H9 (cell line): ENCODE results near the gene CCDC85A. TPM values are rescaled to one million over a fixed set of nuclear protein-coding genes. Genes with fewer than 3 reads are reported as not detected.
"Not testable (repeated sequence)": the region's sequence is repeated elsewhere in the genome, so short reads cannot be mapped to it uniquely, and the experiment has no call there.

Experiments used
- DNase-seq: peaks from one replicate; pipeline ENCODE4 v3.0.0-alpha.2; 2017
- H2AFZ ChIP-seq: one replicate; pipeline ENCODE4 v1.6.1; 2013; ENCODE audit warnings: mild to moderate bottlenecking, low read length, control low read depth, moderate library complexity
- H2AK5ac ChIP-seq: 2 replicates; pipeline ENCODE4 v1.6.1; 2013; ENCODE audit warnings: low read length, control low read depth, mixed read lengths; ENCODE audit not compliant: insufficient read length
- H2BK120ac ChIP-seq: one replicate; pipeline ENCODE4 v1.6.1; 2013; ENCODE audit warnings: low read depth, mild to moderate bottlenecking, low read length, control low read depth, inconsistent platforms; ENCODE audit not compliant: poor library complexity, severe bottlenecking
- H2BK12ac ChIP-seq: 2 replicates; pipeline ENCODE4 v1.6.1; 2013; ENCODE audit warnings: low read length, control low read depth, mixed read lengths, low read depth; ENCODE audit not compliant: insufficient read length
- H2BK15ac ChIP-seq: 2 replicates; pipeline ENCODE4 v1.6.1; 2013; ENCODE audit warnings: low read depth, low read length, control low read depth
- H2BK20ac ChIP-seq: one replicate; pipeline ENCODE4 v1.6.1; 2013; ENCODE audit warnings: low read depth, mild to moderate bottlenecking, low read length, control low read depth, inconsistent platforms; ENCODE audit not compliant: poor library complexity, severe bottlenecking
- H2BK5ac ChIP-seq: 2 replicates; pipeline ENCODE4 v1.6.1; 2013; ENCODE audit warnings: low read length, control low read depth, mixed read lengths; ENCODE audit not compliant: insufficient read length
- H3K14ac ChIP-seq: 2 replicates; pipeline ENCODE4 v1.6.1; 2013; ENCODE audit warnings: low read length, control low read depth; ENCODE audit not compliant: insufficient read depth
- H3K18ac ChIP-seq: 2 replicates; pipeline ENCODE4 v1.6.1; 2013; ENCODE audit warnings: low read depth, mild to moderate bottlenecking, mixed read lengths, low read length, control low read depth; ENCODE audit not compliant: insufficient read length
- H3K23ac ChIP-seq: 2 replicates; pipeline ENCODE4 v1.6.1; 2013; ENCODE audit warnings: low read length, control low read depth, mixed read lengths, low read depth; ENCODE audit not compliant: insufficient read length
- H3K23me2 ChIP-seq: 2 replicates; pipeline ENCODE4 v1.6.1; 2013; ENCODE audit warnings: low read depth, mild to moderate bottlenecking, mixed read lengths, low read length, control low read depth; ENCODE audit not compliant: insufficient read length, poor library complexity, severe bottlenecking
- H3K27ac ChIP-seq: 2 replicates; pipeline ENCODE4 v1.5.1; 2013; ENCODE audit warnings: low read length, control low read depth, mixed read lengths, low read depth; ENCODE audit not compliant: insufficient read length
- H3K27me3 ChIP-seq: 2 replicates; pipeline ENCODE4 v1.6.1; 2013; ENCODE audit warnings: low read length, control low read depth, inconsistent platforms; ENCODE audit not compliant: insufficient read depth
- H3K4ac ChIP-seq: 2 replicates; pipeline ENCODE4 v1.6.1; 2013; ENCODE audit warnings: low read depth, mild to moderate bottlenecking, control low read depth, inconsistent platforms, low read length, moderate library complexity
- H3K4me1 ChIP-seq: 2 replicates; pipeline ENCODE4 v1.6.1; 2013; ENCODE audit warnings: low read length, control low read depth, inconsistent platforms; ENCODE audit not compliant: insufficient read depth
- H3K4me2 ChIP-seq: 2 replicates; pipeline ENCODE4 v1.6.1; 2013; ENCODE audit warnings: low read length, control low read depth, mixed read lengths; ENCODE audit not compliant: insufficient read length, insufficient read depth
- H3K56ac ChIP-seq: 2 replicates; pipeline ENCODE4 v1.6.1; 2013; ENCODE audit warnings: low read depth, mild to moderate bottlenecking, mixed read lengths, low read length, control low read depth; ENCODE audit not compliant: insufficient read length
- H3K79me1 ChIP-seq: 2 replicates; pipeline ENCODE4 v1.6.1; 2013; ENCODE audit warnings: low read depth, mild to moderate bottlenecking, moderate library complexity, low read length, control low read depth, inconsistent platforms; ENCODE audit not compliant: insufficient read depth, poor library complexity, severe bottlenecking
- H3K79me2 ChIP-seq: 2 replicates; pipeline ENCODE4 v1.6.1; 2013; ENCODE audit warnings: low read length, control low read depth, inconsistent platforms; ENCODE audit not compliant: insufficient read depth
- H3K9ac ChIP-seq: 2 replicates; pipeline ENCODE4 v1.6.1; 2013; ENCODE audit warnings: low read length, control low read depth, mixed read lengths; ENCODE audit not compliant: insufficient read length; ENCODE audit errors: extremely low read depth
- H3K9me3 ChIP-seq: one replicate; pipeline ENCODE4 v1.6.1; 2013; ENCODE audit warnings: low read depth, low read length, inconsistent platforms; ENCODE audit not compliant: control insufficient read depth
- H3T11ph ChIP-seq: one replicate; pipeline ENCODE4 v1.6.1; 2013; ENCODE audit warnings: mild to moderate bottlenecking, low read length, control low read depth, inconsistent platforms
- H4K20me1 ChIP-seq: one replicate; pipeline ENCODE4 v1.6.1; 2013; ENCODE audit not compliant: control insufficient read depth, insufficient read length, insufficient read depth
- H4K5ac ChIP-seq: 2 replicates; pipeline ENCODE4 v1.6.1; 2013; ENCODE audit warnings: low read depth, mild to moderate bottlenecking, mixed read lengths, low read length, control low read depth; ENCODE audit not compliant: insufficient read length
- H4K8ac ChIP-seq: replicated peaks from 2 replicates; pipeline ENCODE4 v1.6.1; 2013; ENCODE audit warnings: low read length, control low read depth, mixed read lengths, low read depth; ENCODE audit not compliant: insufficient read length
- H4K91ac ChIP-seq: 2 replicates; pipeline ENCODE4 v1.6.1; 2013; ENCODE audit warnings: low read depth, mild to moderate bottlenecking, moderate library complexity, mixed read lengths, low read length, control low read depth; ENCODE audit not compliant: insufficient read length
- H3K27ac Mint-ChIP-seq, 3 experiments: 2 replicates in 2 of 3; 3 replicates in 1 of 3; pipeline ENCODE4 v1.8.0; 2020 to 2021; ENCODE audit warnings: mixed read lengths in 3 of 3, mild to moderate bottlenecking in 1 of 3, moderate library complexity in 1 of 3
- H3K27me3 Mint-ChIP-seq: 2 replicates; pipeline ENCODE4 v1.8.0; 2021; ENCODE audit warnings: low read depth, mild to moderate bottlenecking, moderate library complexity, mixed read lengths
- H3K36me3 Mint-ChIP-seq, 3 experiments: 2 replicates in 2 of 3; 3 replicates in 1 of 3; pipeline ENCODE4 v1.8.0; 2020 to 2021; ENCODE audit warnings: low read depth in 3 of 3, mixed read lengths in 3 of 3; ENCODE audit not compliant: insufficient read depth in 1 of 3
- H3K4me1 Mint-ChIP-seq, 2 experiments: 2 replicates each; pipeline ENCODE4 v1.8.0; 2020; ENCODE audit warnings: mixed read lengths in 2 of 2
- H3K4me3 Mint-ChIP-seq, 2 experiments: 2 replicates in 1 of 2; 3 replicates in 1 of 2; pipeline ENCODE4 v1.8.0; 2020 to 2021; ENCODE audit warnings: mild to moderate bottlenecking in 2 of 2, mixed read lengths in 2 of 2, moderate library complexity in 1 of 2
- H3K9me3 Mint-ChIP-seq, 2 experiments: 2 replicates in 1 of 2; 3 replicates in 1 of 2; pipeline ENCODE4 v1.8.0; 2020; ENCODE audit warnings: mild to moderate bottlenecking in 2 of 2, mixed read lengths in 2 of 2, moderate library complexity in 1 of 2
- WGBS: extraction: QIAGEN DNeasy Blood & Tissue Kit; methylation state at CpG from one replicate; pipeline ENCODE4 v1.1.7; 2013; ENCODE audit warnings: missing lambda C conversion rate, low lambda C conversion rate, mixed read lengths; ENCODE audit not compliant: insufficient read length; ENCODE audit errors: extremely low coverage; 5-methylcytosine and 5-hydroxymethylcytosine counted together
- total RNA-seq: library from RNA; stranded (reverse); gene quantifications from 2 replicates; pipeline ENCODE4 v1.2.1, GENCODE V29; 2021
- TF ChIP-seq, protein P1 (sequence below): fragments of 200-600 bp; sonication (generic); conservative IDR thresholded peaks from 3 replicates; pipeline ENCODE4 v1.8.0; 2021; ENCODE audit warnings: antibody characterized with exemption, mild to moderate bottlenecking

Gene CCDC85A
- total RNA-seq, 1 experiment from 2014 or later = 0.17 TPM

DNA sequence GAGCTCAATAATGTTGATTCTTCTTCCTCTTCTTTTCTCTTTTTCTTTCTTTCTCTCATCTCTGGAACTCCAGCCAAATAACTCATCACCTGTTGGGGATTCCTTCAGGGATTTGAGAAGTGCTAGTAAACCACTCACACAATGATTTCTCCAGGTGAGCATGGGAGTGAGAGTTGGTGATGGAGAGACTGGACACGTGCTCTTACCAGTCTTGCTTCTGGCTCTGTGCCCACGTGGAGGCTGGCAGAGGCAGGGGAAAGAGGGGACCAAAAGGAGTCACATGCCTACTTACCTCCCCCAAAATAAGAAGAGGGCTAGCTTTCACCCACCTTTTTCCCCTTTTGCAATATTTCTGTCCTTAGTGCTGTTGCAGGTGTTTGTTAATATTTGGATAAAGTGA lies 28.6 kb upstream of the CCDC85A start:
- no peak overlapping the region for H3K56ac ChIP-seq
- peaks cover 0 to 2% of the 10 kb centered on the region in 2 experiments; a peak in 1 of 4 replicates for H3K4me1 Mint-ChIP-seq
- no peaks in the 10 kb centered on the region for H3K79me2 ChIP-seq
- no peak overlapping the region for H4K91ac ChIP-seq
- no peak overlapping the region for H2BK5ac ChIP-seq
- no peak overlapping the region for H4K5ac ChIP-seq
- H3T11ph ChIP-seq = no peak overlapping the region
- H4K8ac ChIP-seq = no peak overlapping the region
- H2AFZ ChIP-seq = no peak overlapping the region
- no peak overlapping the region for H2BK12ac ChIP-seq
- H2BK15ac ChIP-seq = no peak overlapping the region
- no peaks in the 10 kb centered on the region for H4K20me1 ChIP-seq
- H3K9ac ChIP-seq = no peak overlapping the region
- H3K23ac ChIP-seq = no peak overlapping the region
- no peaks in the 10 kb centered on the region for H3K27me3 ChIP-seq
- H3K27me3 Mint-ChIP-seq = peaks cover 14% of the 10 kb centered on the region
- peaks cover 0 to 11% (median 9%) of the 10 kb centered on the region in 3 experiments; a peak in 5 of 7 replicates for H3K36me3 Mint-ChIP-seq
- H3K18ac ChIP-seq = no peak overlapping the region
- H2BK120ac ChIP-seq = no peak overlapping the region
- DNase-seq = no peak
- no peaks in the 10 kb centered on the region for H3K9me3 ChIP-seq
- TF ChIP-seq, protein P1, sequence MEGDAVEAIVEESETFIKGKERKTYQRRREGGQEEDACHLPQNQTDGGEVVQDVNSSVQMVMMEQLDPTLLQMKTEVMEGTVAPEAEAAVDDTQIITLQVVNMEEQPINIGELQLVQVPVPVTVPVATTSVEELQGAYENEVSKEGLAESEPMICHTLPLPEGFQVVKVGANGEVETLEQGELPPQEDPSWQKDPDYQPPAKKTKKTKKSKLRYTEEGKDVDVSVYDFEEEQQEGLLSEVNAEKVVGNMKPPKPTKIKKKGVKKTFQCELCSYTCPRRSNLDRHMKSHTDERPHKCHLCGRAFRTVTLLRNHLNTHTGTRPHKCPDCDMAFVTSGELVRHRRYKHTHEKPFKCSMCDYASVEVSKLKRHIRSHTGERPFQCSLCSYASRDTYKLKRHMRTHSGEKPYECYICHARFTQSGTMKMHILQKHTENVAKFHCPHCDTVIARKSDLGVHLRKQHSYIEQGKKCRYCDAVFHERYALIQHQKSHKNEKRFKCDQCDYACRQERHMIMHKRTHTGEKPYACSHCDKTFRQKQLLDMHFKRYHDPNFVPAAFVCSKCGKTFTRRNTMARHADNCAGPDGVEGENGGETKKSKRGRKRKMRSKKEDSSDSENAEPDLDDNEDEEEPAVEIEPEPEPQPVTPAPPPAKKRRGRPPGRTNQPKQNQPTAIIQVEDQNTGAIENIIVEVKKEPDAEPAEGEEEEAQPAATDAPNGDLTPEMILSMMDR = no peak
- no peak overlapping the region for H3K4me2 ChIP-seq
- no peak overlapping the region for H3K14ac ChIP-seq
- H3K79me1 ChIP-seq = no peaks in the 10 kb centered on the region
- peaks cover 7 to 8% of the 10 kb centered on the region in 2 experiments; a peak in 4 of 5 replicates for H3K9me3 Mint-ChIP-seq
- no peak overlapping the region for H3K4ac ChIP-seq
- WGBS = no CpG with 5 or more reads among the region's 2 CpGs
- H2BK20ac ChIP-seq = no peak overlapping the region
- H3K27ac Mint-ChIP-seq = peak overlapping the region in 1 of 3 experiments; percentile 70; a peak in 1 of 7 replicates
- no peak overlapping the region for H3K4me3 Mint-ChIP-seq
- H3K4me1 ChIP-seq = no peaks in the 10 kb centered on the region
- H3K27ac ChIP-seq = no peak overlapping the region
- no peaks in the 10 kb centered on the region for H3K23me2 ChIP-seq
- no peak overlapping the region for H2AK5ac ChIP-seq

DNA sequence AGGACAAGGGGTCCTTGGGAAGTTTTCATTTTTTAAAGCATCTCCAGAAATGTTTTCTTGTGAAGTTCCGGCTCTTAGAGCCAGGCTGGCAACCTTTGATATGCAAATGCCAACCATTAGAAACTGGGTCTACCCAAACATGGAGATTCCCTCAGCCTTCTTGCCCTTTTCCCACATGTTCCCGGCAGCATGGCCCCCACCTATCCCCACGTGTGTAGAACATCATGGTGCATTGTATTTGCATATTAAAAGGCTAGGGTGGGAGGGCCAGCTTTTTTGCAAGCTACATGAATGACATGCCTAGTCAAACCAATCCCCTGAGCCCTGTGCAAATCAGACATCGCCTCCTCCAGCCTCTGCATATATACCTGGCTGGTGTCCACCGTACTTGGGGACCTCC lies 23.9 kb upstream of the CCDC85A start:
- H3K56ac ChIP-seq, H3K4me1 Mint-ChIP-seq, H4K8ac ChIP-seq, H2AK5ac ChIP-seq, H3K9ac ChIP-seq, H2BK5ac ChIP-seq, H2AFZ ChIP-seq, H2BK15ac ChIP-seq, H3K4me1 ChIP-seq, H2BK120ac ChIP-seq, H3K27ac Mint-ChIP-seq, H4K20me1 ChIP-seq, H3K23me2 ChIP-seq, H3K4me3 Mint-ChIP-seq, H3K9me3 ChIP-seq, H3K23ac ChIP-seq, H3K4ac ChIP-seq, H3K14ac ChIP-seq, H3K27ac ChIP-seq, H3K79me1 ChIP-seq, H2BK20ac ChIP-seq, H3K79me2 ChIP-seq, H3K27me3 ChIP-seq, H3T11ph ChIP-seq, H3K18ac ChIP-seq, H2BK12ac ChIP-seq, H3K4me2 ChIP-seq, H4K91ac ChIP-seq, H4K5ac ChIP-seq: not testable (repeated sequence)
- no CpG with 5 or more reads among the region's 5 CpGs for WGBS
- H3K9me3 Mint-ChIP-seq = peaks cover 9 to 13% of the 10 kb centered on the region in 2 experiments; a peak in 4 of 5 replicates
- peaks cover 0 to 14% (median 12%) of the 10 kb centered on the region in 3 experiments; a peak in 5 of 7 replicates for H3K36me3 Mint-ChIP-seq
- DNase-seq = peak; percentile 37
- H3K27me3 Mint-ChIP-seq = peaks cover 23% of the 10 kb centered on the region
